Effector CD8-positive, alpha-beta T cell (primary cell): Measurements from ENCODE around the gene PRKG1.

Experiments
- DNase-seq: peaks from one replicate; lab custom pipeline; 2025; lab: John Stamatoyannopoulos, UW

The PRKG1 gene

GRCh38 chr10:51932530-51932929 is 858.2 kb downstream of the PRKG1 start:
- DNase-seq = no peak

- no peak for DNase-seq
Observed at GRCh38 chr10:51934373-51934772, 860.1 kb downstream of the PRKG1 start.

GRCh38 chr10:51935341-51935740 is 861.1 kb downstream of the PRKG1 start:
- DNase-seq = no peak

- DNase-seq = no peak
Observed at GRCh38 chr10:51937308-51938140, 863.2 kb downstream of the PRKG1 start.

GRCh38 chr10:51950371-51950995 is 876.2 kb downstream of the PRKG1 start:
- no peak for DNase-seq

- no peak for DNase-seq
Observed at GRCh38 chr10:51950996-51951555, 876.8 kb downstream of the PRKG1 start.

GRCh38 chr10:51951601-51952000 is 877.3 kb downstream of the PRKG1 start:
- no peak for DNase-seq

GRCh38 chr10:51952056-51952455 is 877.8 kb downstream of the PRKG1 start:
- DNase-seq = no peak

- no peak for DNase-seq
Observed at GRCh38 chr10:51955696-51956095, 881.4 kb downstream of the PRKG1 start.

- DNase-seq = no peak
Observed at GRCh38 chr10:51956822-51957221, 882.5 kb downstream of the PRKG1 start.

GRCh38 chr10:51960494-51960895 is 886.2 kb downstream of the PRKG1 start:
- no peak for DNase-seq

GRCh38 chr10:51961401-51961800 is 887.1 kb downstream of the PRKG1 start:
- no peak for DNase-seq

- DNase-seq = no peak
Observed at GRCh38 chr10:51964630-51965029, 890.3 kb downstream of the PRKG1 start.

GRCh38 chr10:51965451-51965850 is 891.2 kb downstream of the PRKG1 start:
- DNase-seq = no peak

- no peak for DNase-seq
Observed at GRCh38 chr10:51972733-51973346, 898.6 kb downstream of the PRKG1 start.

- DNase-seq = no peak
Observed at GRCh38 chr10:51980752-51981151, 906.5 kb downstream of the PRKG1 start.

- no peak for DNase-seq
Observed at GRCh38 chr10:51981731-51982130, 907.4 kb downstream of the PRKG1 start.

- DNase-seq = no peak
Observed at GRCh38 chr10:51983481-51983880, 909.2 kb downstream of the PRKG1 start.

- DNase-seq = no peak
Observed at GRCh38 chr10:51985336-51985735, 911.0 kb downstream of the PRKG1 start.

- DNase-seq = no peak
Observed at GRCh38 chr10:51986516-51986915, 912.2 kb downstream of the PRKG1 start.

- no peak for DNase-seq
Observed at GRCh38 chr10:51993475-51993874, 919.2 kb downstream of the PRKG1 start.

GRCh38 chr10:51999096-51999495 is 924.8 kb downstream of the PRKG1 start:
- DNase-seq = no peak
